ENCODE results near the gene CCBE1.

Gene CCBE1

DNA sequence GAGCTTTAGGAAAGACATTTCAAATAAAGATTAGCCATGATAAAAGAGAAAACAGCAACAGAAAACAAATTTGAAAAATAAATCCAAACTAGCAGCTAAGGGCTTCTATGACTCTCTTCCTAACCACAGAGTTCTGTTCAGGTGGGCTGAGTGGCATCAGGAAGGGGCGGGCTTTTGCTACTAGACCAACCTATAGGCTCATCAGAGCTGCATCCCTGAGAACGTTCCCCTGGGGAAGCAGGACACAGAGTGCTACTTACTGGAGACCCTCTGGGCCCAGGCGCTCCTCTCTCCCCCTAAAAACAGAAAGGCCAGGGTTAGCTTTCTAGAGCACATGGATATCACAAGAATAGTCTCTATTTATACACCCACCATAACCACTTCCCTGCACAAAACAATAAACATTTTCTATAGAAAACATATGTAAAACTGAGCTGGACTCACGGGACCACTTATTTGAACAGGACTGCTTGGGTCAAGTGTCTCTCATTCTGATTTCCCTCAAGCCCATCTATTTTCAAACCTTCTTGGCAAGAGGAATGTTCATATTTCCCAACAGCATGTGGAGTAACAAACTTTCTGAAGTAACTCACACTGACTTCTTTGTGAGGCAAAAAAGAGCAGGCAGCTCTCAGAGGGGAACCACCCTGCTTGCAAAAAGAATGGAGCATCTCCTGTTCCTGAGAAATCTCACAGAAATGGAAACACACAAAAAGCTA lies 259.2 kb downstream of the CCBE1 start:
- DNase-seq: no peak

DNA sequence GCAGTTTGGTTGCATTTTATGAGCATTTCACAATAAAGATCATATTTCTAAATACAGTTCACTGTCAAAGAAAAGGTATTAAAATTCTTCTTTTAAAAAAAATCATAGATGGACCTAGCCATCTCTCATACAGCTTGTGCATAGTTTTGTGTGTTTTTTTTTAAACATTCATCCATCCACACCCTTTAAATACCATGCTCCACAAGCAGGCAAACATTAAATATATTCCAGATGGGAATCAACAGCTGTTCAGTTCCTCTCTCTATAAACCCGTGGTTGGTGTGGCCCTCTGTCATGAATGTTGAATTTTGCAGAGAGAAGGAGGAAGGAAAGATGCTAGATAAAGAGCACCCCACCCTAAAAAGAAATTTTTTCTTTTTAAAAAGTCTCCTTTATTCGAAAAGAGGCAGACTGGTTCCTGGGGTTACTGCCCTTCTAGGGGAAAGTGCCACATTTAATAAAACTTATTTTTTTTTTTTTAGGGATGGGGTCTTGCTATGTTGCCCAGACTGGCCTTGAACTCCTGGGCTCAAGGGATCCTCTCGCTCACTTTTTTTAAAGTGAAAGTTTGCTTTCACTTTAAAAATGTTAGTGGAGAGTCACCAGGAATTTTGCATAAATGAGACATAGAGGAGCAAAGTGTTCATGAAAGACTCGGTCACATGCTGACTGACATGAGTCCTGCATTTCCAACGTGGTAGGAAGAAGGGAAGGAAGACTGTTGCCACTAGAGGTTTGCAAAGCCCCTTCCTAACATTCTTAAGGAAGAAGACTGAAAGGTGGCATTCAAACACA lies 264.2 kb downstream of the CCBE1 start:
- no peak for DNase-seq

DNA sequence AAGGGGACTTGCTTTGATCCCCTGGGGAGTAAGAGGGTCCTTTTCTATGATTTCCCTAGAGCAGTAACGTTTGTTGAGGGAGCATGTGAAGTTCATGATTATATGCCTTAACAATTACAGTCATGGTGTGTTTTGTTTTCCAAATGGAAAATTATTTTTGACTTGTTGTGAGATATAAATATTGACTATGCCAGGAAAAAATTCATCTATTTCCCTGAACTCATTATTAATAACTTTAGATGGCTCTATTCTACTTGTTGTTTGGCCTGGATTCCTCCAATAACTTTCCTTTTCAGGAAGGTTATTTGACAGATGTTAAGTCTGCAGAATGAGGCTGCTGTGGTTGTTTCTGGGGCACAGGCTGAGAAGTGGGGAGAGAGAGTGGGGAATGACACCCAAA lies 266.1 kb downstream of the CCBE1 start:
- no peak for DNase-seq

DNA sequence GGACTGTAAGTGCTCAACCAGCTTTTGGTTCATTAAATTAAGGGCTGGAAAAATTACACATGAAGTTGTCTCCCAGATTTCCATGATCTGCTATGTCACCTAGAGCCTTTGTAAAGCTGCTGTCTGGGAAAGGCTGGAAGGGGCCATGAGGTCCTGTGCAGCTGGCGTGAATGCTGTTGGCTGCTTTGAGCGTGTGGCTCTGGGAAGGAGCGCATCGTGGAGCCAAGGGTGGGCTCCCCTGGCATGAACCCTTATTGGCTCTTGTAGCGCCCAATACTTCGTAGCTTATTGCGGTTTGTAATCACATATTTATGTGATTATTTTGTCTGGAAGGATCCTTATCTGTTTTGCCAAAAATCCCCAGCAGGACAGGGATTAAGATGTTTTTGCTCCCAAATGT lies 267.6 kb downstream of the CCBE1 start:
- no peak for DNase-seq

DNA sequence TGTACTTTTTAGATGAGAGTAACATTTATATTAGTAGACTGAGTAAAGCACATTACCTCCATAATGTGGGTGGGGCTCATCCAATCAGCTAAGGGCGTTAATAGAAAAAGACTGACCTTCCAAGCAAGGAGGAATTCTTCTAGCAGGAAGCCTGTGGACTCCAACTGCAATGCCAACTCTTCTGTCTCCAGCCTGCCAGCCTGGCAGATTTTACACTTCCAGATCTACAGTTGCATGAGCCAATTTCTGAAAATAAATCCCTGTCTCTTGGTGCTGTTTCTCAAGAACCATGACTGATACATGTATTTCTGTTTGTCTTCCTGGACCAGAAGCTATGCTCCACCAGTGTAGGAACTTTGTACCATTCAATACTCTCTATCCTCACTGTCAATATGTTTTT lies 269.2 kb downstream of the CCBE1 start:
- no peak for DNase-seq

DNA sequence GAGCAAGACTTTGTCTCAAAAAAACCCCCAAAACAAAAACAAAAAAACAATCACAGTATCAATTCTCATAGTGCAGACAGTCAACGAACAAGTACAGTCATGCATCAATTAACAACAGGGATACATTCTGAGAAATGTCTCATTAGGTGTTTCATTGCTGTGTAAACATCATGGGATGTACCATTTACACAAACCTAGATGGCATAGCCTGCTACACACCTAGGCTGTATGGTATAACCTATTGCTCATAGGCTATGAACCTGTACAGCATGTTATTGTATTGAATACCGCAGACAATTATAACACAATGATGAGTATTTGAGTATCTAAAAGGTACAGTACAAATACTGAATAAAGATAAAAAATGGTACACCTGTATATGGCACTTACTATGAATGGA lies 270.4 kb downstream of the CCBE1 start:
- DNase-seq: no peak

DNA sequence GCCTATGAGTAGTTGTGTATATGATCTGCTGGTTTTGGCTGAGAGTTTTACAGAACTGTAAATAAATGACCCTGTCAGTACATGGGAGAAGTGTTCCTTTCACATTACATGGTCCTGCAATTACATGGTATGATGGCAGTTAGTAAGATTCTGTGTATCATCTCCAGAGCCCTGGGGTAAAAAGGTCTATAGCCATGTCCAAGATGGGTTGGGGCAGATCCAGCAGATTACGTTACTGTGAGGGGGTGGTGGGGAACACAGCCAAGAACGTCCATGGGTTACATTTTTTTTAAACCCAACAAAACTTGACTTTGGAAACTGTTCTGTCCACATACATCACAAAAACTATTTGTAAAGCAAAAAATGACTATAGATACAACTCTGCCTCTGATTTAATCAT lies 274.0 kb downstream of the CCBE1 start:
- no peak for DNase-seq

DNA sequence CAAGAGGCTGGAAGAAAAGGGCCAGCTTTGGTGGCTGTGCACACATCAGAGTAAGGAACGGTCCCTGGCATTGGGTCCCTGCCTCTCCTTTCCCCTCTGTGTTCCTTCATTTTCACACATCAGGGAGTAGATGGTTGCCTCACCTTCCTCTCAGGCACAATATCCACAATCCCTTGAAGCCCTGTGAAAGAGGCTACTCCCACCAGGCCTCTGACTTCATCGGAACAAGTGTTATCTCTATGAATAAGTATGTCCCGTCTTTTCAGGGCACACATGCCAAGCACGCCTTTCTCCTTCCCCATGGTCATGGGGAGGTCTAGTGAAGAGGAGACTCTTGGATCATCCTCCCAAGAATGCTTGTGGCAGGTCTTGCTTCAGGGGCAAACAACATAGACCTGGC lies 277.0 kb downstream of the CCBE1 start:
- no peak for DNase-seq

DNA sequence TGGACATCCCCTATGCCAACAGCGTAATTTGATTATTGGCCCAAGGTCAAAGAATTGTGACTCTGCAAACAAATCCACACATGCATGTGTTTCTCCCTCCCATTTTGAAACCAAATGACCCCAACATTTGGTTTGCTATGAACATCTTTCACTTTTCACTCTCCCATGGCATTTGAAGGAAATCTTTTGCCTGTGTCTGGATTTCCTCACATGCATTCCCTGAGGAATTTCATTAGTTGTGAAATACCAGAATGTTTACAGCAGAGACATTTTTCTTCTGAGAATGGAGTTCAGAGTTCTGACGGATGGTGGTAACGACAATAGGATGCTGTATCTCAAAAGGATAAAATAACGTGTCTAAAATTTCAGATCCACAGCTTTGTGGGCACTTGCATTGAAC lies 277.8 kb downstream of the CCBE1 start:
- no peak for DNase-seq

DNA sequence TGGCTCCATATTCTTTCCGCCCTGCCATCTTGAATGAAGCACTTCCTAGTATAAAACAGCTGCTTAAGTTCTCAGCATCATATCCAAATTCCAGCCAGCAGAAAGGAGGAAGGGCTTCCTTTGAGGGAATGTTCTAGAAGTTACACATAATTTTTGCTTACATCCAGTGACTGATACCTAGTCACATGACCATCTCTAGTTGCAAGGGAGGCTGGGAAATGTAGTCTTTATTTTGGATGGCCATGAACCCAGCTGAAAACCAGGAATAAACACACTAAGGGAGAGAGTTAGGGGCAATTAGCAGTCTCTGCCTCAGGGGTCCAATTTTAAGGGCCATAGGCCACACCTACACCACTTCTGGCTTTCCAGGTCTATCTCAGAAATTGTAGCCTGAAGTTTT lies 280.4 kb downstream of the CCBE1 start:
- DNase-seq: no peak

DNA sequence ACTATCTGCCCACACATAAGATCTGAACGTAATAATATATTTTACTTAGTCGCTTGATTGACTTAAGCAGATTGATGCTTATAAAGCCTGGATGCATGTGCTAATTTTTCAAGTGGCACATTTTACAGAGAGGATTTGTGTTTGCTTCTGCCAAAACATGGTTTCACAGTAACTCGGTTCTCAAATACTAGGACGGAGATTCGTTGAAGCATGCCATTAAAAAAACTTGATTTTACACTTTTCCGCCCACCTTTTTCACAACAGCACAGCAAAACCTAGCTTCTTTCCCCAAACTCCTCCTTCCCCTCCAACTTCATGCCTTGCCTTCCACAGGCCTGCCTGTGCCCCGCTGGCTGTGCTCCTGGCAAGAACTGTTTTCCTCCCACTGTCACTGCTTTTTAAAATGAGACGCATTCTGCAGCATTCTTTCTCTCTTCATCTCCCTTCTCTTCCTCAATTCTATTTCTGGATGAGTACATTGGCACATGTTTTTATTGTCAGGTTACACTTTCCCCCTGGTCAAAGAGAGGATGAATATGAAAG lies 283.0 kb downstream of the CCBE1 start:
- no peak for DNase-seq

DNA sequence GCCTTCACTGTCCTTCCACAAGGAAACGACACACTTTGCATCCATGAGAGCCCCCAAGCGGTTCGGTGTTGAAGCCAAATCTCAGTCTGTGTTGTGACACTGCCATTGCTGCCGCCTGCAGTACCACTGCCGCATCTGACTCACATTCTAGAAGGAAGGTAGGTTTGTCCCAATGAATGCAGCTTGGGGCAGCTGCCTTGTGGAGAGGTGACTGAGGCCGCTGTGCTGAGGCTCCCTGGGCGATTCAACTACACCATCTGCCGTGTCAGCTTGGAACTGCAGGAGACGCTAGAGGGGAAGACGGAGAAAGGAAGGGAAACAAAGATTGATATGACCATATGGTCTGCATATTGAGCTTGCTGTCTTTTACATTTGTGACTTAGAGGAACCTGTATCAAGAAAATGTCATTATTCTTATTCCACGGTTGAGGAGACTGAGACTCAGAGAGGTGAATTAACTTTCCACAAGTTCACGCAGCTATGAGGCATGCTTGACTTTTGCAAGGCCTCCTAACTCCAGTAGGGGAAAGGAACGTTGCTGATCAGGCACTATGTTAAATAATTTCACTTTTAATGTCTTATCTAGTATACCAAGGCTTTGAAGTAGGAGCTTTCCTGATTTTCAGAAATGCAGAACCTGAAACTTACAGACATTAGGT lies 294.7 kb downstream of the CCBE1 start:
- peak; percentile 48 to 79 for DNase-seq

DNA sequence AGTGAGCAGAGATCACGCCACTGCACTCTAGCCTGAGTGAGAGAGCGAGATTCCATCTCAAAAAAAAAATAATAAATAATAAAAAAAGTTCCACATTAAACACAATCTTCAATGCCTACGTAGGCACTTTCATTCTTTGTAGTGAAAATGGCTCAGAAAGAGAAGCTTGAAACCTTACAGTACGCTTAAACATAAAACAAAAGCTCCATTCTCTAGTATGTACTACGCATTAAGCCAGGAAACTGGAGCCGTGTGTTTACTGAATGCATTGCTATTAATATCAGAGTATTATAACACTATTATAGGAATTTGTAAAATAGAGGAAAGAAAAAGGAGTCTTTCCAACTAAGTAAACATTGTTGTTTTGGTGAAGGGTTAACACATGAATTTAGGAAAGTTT lies 296.8 kb downstream of the CCBE1 start:
- DNase-seq: no peak

DNA sequence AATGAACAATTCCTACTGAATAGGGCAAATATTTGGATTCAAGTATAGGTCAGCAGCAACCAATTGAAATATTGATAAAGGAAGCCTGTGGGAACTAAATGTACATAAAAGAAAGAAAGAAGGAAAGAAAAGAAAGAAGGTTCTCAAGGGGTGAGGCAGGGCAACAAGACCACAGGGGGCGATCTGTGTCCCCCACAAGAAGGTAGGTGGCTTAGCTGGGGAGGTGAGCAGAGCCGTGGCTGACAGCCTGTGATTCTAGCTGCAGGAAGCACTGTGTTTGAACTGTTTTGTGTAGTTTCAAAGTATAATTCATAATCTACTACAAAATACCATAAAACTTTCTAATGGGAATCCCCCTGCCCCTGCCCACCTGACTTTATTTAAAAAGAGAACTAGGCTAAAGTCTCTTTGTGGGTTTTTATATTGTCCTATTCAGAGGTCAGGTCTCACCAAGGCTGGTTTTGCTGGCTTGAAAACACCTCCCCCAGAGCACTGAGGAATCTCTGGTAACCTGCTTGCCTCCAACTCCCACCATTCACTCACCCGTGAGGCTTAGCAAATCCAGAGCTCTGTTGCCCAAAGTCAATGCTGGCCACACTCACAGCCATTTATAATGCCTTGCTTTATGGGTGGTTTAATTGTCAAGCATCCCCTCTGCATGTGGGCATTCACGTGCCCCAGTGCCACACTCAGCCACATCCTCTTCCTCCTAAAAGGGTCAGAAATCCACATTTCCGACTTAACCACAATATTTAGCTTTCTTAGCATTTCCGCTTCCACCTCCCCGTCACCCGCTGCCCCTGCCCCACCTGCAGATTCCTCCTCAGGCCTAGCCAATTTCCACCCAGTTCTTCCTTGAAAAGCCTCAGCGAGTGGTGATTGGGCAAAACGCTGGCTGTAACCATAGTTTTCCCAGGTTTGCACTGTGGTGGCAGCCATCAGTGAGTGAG lies 301.7 kb downstream of the CCBE1 start:
- no peak for DNase-seq

DNA sequence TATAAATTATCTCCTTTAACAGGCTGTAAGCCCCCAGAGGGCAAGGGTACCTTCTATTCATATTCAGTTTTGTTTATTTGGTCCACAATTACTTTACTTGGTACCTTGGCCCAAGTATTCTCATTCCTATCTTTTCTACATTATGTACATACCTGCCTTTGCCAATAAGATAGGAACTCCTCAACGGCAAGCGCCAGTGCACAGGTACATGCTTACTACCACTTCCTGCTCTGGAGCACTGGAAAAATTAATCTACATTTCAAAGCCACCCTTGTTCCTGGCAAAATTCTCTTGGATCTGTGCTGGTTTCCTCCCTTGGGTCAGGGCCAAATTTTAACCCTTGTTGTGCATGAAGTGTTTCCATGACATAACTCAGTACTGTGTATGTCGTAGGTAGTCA lies 303.8 kb downstream of the CCBE1 start:
- no peak for DNase-seq

DNA sequence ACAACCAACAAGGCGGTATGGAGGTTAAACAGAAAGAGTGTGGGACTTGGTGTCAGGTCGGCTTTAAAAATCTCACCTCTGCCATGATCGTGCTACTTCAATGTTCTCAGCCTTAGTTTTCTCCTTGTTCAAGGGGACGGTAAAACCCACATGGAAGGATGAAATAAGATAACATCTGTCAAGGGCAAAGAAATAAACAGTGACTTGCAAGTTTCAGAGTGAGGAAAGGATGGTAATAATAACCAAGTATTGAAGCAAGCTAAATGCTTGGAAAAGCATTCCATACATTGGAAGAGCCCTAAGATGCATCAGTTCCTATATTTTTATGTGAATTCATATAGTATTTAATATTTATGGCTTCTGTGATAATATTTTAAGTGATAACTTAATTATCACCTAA lies 308.4 kb downstream of the CCBE1 start:
- DNase-seq: no peak

DNA sequence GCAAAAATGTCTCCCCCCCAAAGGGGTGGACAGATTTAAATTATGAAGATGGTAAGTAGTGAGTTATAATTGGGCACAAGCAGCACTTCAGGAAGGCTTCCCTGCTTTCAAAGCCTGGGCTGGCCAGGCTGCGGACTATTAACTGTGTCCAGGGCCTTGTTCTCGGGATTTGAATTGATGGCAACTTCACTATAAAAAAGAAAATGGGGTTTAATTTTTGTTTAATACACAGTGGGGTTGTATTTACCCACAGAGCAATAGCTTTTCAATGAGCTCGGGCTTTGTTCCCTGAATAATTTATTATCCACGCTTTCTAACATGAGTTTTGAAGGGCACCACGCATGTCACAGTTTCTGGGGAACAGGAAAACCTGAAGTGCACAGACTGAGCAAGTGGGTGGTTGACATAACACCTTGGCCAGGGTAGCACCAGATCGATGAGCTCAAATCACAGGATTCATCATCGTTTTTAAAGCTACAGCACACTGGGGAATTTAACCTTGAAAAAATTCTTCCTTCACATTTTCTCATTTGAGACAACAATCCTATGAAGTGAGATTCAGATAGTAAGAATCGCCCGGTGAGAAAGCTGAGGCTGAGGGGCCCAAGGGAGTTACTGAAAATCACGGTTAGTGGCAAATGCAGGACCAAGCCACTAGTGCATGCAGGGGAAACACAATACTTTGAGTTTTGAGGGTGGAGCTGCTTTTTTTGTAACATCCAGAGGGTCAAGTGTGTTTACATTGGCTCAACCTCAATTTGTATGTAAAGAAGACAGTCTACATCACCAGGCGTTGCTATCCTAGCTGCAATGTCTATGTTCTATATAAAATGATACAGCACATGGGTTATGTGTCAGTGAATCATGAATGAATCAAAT lies 309.3 kb downstream of the CCBE1 start:
- peak; percentile 44 to 52 for DNase-seq

DNA sequence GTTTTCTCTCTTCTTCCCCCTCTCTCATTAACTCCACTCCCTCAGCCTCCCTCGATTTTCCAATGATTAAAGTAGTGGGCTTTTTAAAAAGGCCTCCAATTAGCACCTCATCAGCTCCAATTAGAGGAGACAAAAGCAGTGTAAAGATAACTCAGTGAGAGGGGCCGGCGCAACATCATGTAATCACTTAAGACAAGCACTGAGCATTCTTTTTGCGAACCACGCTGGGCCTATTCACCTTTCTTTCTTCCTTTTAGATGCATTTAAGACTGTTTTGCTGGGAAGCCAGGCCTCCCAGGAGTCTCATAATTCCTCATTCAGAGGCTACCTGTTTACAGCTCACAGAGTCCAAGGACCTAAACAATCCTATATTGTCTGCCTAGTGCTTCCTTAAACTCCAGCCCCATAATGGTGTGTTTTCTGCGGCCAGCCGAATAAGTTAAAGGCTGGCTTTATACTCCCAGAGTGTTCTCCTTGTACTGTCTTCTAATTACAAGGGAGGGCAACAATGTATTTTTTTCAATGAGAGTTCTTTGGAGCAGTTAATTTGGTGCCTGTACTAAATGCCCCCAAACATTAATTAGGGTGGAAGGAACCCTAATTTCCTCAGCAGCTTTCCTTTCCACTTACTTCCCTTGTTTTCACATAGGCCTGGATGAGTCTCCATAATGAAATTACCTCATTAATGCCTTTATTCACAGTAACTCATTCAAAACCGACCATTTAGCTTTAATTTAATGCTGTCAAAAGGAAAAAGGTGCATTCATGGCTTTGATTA lies 310.1 kb downstream of the CCBE1 start:
- DNase-seq: no peak

DNA sequence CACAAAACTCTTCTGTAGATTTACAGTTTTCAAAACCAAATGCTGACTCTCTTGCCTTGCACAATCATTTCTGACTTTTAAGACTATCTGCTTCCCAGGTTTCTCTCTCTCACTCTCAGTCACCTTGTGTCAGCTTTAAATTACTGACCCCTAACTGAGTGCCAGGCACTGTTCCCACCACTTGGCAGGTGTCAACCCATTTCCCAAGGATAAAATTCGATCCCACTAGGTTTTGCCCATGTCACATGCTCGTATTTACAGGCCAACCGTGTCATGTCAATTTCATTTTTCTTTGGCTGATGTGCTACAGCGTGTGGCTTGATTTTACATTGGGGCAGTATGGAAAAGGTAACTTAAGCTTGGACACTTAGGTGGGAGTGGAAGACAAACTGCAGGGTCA lies 312.0 kb downstream of the CCBE1 start:
- no peak for DNase-seq

DNA sequence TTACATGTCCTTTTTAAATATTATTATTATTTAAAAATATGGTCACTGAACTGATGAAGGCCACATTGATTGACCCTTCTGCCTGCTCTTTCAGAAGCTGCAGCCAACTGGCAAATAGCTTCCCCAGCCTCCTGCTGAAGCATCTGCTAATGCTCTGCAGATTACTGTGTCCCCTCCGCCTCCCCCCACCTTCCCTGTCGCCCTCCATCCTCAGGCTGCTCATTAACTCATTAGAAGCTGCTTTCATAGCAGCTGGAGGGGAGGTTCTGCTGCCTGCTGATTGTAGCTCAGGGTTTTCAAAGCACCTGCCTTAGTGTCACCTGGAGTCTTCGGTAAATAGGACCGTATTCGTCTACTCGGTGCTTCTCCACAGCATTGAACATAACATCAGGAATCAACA lies 313.4 kb downstream of the CCBE1 start:
- peak in 1 of 2 experiments; percentile 6 for DNase-seq

DNA sequence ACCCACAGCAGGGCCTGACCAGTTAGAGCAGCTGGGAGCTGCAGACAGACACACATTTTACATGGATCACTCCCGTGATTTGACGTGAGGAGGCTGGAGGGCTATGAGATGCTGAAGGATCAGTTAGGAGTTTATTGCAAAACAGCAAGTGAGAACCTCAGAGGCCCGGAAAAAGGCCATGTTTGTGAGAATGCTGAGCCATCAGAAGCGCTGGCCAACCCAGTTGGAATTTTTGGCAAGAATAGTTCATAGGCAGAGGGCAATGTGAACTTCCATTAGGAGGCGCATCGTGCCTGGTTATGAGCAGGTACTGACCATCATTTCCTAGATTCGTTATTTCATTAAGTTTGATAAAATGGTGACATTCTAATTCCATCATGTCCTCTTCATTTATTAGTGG lies 314.8 kb downstream of the CCBE1 start:
- no peak for DNase-seq

Measured in NCI-H187 (cell line).